ENCODE results near the gene LRRC8A.

Gene LRRC8A

DNA sequence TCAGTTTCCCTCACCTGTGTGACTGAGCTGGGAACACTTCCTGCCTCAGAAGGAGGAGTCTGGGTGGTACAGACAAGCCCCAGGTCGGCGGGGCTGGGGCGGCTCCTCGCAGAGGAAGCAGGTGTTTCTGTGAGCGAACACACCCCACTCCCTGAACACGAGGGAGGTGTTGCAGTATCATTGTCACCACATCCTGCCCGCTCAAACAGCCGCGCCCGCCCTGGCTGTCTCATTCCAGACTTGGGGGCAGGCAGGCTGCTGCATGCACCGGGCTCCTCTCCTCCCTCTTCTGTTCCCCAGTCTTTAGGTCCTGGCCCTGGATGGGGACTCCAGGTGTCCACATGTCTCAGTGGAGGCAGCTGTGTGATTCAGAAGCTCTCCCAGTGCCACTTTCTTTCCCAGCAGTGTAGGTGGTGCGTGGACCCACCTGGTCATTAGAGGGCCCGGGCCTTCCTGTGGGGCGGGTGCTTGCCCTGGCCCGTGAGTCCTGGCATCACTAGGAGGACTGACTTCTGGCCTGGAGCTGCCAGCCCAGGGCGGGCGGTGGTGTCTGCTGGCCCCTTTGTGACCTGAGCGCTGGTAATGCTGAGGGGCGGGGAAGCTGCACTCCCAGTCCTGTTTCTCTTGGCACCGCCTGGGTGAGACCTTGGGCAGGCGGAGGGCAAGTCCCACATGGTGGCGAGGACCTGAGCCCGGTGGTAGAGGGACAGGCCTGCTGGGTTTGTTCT is 20.6 kb downstream of the LRRC8A start:
- peak; percentile 76 for DNase-seq

DNA sequence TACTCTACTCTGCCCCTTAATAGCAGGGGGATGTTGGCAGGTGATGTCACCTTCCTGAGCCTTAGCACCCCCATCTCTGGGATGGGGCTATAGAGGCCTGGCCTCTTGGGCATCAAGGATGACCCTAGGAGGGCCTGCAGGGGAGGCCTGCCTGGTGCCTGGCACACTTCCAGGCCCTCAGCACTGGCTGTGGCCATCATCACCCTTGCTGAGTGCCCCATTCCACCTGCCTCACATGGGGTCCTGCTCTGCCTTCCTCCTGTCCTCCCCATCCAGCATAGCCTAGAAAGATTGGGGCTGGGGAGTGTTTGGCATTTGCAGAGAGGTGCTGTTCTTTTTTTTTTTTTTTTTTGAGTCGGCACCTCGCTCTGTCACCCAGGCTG is 21.1 kb downstream of the LRRC8A start:
- DNase-seq: no peak

DNA sequence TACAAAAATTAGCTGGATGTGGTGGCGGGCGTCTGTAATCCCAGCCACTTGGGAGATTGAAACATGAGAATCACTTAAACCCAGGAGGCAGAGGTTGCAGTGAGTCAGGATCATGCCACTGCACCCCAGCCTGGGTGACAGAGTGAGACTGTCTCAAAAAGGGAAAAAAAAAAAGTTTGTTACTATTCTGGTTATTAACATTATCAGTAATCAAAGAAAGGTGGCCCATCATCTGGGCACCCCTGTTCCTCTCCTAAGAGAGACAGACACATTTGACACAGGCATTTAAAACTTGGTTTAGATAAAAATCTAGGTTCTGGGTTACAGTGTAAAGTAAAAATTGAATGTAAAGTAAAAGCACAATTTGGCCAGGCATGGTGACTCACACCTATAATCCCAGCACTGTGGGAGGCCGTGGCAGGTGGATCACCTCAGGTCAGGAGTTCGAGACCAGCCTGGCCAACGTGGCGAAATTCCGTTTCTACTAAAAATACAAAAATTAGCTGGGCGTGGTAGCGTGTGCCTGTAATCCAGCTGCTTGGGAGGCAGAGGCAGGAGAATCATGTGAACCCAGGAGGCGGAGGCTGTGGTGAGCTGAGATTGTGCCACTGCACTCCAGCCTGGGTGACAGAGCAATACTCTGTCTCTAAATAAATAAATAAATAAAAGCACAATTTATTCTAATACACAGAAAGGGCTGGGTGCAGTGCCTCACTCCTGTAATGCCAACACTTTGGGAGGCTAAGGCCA is 22.1 kb downstream of the LRRC8A start:
- DNase-seq: no peak

DNA sequence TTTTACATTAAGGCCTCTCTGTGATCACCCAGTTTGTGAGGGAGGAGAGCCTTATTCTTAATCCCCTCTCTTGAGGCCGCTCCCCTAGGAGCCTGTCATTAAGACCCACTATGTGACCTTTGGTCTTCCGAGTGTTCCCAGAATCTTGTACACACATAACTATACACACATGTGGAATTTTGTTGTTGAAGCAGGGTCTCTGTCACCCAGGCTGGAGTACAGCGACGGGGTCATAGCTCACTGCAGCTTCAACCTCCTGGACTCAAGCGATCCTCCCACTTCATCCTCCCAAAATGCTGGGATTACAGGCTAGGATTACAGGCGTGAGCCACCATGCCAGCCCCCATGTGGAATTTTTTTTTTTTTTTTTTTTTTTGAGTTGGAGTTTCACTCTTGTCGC is 24.0 kb downstream of the LRRC8A start:
- no peak for DNase-seq

DNA sequence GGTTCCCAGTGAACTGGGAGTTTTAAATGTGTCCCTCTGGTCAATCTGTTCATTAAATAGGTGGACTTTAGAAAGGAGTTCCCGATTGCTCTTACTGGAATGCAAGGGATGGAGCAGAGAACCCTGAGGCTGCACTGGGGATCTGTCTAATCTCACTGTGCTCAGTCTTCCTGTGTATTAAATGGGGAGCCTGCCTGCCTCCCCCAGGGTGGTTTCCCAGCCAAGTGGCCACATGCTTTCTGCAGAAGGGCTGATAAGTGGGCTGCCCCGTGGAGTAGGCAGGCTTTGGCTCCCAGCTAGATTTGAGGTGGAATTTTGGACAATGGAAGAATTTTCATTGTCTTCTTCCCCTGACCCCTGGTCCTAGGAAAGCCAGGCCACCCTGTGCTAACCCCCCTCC is 24.8 kb downstream of the LRRC8A start:
- no peak for DNase-seq

- DNase-seq: no peak
These were observed 26.4 kb downstream of the LRRC8A start for GRCh38 chr9:128908372-128908771.

DNA sequence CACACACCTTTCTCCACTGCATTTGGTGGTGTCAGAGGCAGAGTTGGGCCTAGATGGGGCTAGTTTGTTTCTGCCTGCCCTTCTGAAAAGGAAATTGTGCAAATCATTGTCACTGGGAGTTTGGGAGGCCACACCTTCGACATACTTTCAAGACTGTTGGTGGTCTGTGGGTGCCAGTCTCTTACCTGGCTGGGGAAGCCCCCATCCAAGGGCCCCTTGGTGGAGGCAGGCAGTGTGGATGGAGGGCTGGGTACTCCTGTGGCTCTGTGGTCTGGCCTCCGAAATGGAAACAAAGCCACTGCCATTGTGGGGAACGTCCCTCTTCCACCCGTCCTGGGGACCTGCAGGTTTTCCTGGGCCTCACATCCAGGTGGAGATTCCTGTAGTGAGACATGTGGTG is 27.9 kb downstream of the LRRC8A start:
- no peak for DNase-seq

DNA sequence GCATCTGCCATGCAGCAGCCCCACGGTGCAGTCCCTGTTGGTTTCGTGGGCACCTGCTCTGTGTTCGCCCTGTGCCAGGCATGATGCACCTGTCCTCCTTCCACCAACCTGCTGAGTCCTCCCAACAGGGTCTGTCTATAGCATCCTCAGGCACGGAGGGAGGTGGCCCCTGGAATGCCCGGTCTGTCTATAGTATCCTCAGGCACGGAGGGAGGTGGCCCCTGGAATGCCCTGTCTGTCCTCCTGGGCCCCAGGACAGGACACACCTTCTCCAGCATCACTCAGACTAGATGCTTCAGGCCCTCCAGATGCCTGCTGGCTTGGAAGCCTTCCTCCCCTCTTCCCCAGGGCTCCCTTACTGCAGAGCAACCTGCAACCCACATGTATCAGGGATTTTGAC is 29.0 kb downstream of the LRRC8A start:
- DNase-seq: no peak

DNA sequence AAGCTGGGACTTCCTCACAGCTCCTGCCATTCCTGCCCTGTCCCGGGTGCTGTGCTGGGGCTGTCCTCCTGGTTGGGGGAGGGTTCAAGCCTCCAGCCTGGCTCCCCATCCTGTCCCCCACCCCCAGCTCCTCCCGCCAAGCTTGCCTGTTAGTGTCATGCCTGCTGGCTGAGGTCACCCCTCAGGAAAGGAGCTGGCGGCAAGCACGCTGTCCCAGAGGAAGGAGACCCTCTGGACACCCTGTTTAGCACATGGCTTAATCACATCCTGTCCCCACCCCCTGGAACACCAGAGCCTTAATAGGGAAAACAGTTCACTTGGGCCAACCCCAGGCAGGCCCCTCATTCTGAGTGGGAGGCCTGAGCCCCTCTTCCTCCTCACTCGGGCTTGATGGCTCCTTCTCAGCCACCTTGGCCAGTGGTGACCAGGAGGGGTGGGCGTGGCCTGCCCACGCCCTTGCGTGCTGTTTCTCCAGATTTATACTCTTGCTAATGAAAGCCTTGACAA is 29.6 kb downstream of the LRRC8A start:
- no peak for DNase-seq

GRCh38 chr9:128912270-128912853 is 30.4 kb downstream of the LRRC8A start:
- no peak for DNase-seq

GRCh38 chr9:128913048-128913900 is 31.3 kb downstream of the LRRC8A start:
- DNase-seq: no peak

GRCh38 chr9:128913995-128914772 is 32.3 kb downstream of the LRRC8A start:
- no peak for DNase-seq

GRCh38 chr9:128916204-128916603 is 34.3 kb downstream of the LRRC8A start:
- DNase-seq: no peak

GRCh38 chr9:128916745-128917144 is 34.8 kb downstream of the LRRC8A start:
- no peak for DNase-seq

DNA sequence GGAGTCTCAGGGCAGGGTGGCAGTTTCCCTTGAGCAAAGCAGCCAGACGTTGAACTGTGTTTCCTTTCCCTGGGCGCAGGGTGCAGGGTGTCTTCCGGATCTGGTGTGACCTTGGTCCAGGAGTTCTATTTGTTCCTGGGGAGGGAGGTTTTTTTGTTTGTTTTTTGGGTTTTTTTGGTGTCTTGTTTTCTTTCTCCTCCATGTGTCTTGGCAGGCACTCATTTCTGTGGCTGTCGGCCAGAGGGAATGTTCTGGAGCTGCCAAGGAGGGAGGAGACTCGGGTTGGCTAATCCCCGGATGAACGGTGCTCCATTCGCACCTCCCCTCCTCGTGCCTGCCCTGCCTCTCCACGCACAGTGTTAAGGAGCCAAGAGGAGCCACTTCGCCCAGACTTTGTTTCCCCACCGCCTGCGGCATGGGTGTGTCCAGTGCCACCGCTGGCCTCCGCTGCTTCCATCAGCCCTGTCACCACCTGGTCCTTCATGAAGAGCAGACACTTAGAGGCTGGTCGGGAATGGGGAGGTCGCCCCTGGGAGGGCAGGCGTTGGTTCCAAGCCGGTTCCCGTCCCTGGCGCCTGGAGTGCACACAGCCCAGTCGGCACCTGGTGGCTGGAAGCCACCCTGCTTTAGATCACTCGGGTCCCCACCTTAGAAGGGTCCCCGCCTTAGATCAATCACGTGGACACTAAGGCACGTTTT is 35.4 kb downstream of the LRRC8A start:
- no peak for DNase-seq

DNA sequence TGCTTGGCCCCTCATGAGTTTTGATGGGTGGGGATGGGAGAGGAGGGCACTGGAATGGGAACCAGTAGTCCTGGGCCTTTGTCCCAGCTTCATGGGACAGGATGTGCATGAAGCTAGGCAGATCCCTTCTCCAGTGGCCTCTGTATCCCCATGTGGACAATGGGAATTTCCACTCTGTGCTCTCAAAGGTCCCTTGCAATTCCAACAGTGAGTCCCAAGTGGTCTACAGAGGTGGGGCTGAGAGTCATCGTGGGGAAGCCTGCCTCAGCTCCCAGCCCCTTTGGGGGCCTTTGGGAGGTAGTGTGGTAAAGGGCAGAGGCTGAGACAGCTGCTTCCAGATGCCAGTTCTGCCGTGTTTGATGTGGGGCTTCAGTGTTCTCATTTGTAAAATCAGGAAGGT is 37.0 kb downstream of the LRRC8A start:
- no peak for DNase-seq

GRCh38 chr9:128919402-128920089 is 37.6 kb downstream of the LRRC8A start:
- no peak for DNase-seq

GRCh38 chr9:128920381-128921058 is 38.6 kb downstream of the LRRC8A start, which contains the start of gene PHYHD1:
Gene PHYHD1, plus strand, starts transcription at chr9:128920982. Its CDS starts 1,342 bp downstream, at chr9:128922324.
- DNase-seq: no peak

GRCh38 chr9:128921881-128922763 is 40.2 kb downstream of the LRRC8A start:
- no peak for DNase-seq

All from activated gamma-delta T cell (primary cell).